Measurements from ENCODE around the gene MMP3.

DNA sequence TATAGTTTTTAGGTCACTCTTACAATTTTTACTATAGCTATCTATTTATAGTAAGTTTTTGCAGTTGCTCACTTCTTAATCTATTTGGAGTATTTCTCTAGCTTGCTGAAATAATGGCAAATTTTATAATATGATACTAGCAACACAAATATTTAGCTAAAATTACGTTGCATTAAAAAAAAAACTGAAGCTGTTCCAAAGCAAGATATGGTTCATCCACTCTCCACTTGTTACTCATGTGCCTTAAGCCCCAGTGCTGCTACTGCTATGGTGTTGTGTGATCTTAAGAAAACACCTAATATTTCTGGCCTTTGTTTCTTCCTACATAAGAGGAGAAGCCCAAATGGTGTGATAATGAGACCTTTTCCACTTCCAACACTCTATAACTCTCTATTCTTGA lies 479 bp downstream of the MMP3 start:
- TF ChIP-seq, protein P1, sequence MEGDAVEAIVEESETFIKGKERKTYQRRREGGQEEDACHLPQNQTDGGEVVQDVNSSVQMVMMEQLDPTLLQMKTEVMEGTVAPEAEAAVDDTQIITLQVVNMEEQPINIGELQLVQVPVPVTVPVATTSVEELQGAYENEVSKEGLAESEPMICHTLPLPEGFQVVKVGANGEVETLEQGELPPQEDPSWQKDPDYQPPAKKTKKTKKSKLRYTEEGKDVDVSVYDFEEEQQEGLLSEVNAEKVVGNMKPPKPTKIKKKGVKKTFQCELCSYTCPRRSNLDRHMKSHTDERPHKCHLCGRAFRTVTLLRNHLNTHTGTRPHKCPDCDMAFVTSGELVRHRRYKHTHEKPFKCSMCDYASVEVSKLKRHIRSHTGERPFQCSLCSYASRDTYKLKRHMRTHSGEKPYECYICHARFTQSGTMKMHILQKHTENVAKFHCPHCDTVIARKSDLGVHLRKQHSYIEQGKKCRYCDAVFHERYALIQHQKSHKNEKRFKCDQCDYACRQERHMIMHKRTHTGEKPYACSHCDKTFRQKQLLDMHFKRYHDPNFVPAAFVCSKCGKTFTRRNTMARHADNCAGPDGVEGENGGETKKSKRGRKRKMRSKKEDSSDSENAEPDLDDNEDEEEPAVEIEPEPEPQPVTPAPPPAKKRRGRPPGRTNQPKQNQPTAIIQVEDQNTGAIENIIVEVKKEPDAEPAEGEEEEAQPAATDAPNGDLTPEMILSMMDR (IDR thresholded peaks at IDR 0.05; ENCODE audit: borderline replicate concordance, extremely low read depth, low read length, poor library complexity, severe bottlenecking), result no peak
- no peak for TF ChIP-seq EZH2 (IDR thresholded peaks at IDR 0.05; ENCODE audit: borderline replicate concordance, low read depth, low read length, severe bottlenecking)

Data from DND-41 (cell line).